NCI-H187 treated with DMSO at 0.1 percent for 48 hours (cell line): ENCODE results near the gene KIF16B.

Experiments used
- DNase-seq: peaks from one replicate; lab custom pipeline; 2025; lab: John Stamatoyannopoulos, UW

Gene KIF16B

DNA sequence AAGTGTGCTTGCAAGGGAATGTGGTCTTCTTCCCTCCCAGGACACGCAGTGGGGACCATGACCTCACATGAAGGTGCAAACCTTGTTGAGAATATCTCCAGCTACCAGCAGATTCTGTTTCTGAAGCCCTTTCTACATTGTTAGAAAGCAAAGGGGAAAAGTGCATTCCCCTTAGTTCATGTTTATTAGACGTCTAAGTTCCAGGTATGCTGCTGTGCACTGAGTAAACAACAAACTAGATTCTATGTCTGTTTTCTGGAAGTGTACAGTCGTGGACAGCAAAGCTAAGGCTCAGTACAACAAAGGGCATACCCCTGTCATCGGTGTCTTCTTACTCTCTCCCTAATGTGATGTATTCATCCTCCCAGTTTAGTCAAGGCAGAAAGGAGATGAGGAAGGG, 178.5 kb downstream of the KIF16B start:
- no peak for DNase-seq

DNA sequence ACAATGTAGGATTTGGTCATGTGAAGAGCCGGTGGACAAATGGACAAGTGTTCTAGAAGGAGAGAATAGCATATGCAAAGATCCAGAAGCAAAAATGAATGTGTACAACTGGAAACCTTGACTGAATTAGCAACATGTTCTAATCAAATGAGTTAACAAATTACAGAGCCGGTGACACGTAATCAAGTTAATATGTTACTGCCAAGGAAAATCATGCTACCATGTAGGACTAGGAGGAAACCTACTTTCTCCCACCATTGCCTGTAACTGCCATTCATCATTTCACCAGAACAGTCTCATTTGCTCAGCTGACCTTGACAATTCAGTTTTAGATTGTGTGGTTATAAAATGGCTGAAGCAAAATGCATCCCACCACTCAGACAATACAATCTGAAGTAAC, 179.4 kb downstream of the KIF16B start:
- no peak for DNase-seq

DNA sequence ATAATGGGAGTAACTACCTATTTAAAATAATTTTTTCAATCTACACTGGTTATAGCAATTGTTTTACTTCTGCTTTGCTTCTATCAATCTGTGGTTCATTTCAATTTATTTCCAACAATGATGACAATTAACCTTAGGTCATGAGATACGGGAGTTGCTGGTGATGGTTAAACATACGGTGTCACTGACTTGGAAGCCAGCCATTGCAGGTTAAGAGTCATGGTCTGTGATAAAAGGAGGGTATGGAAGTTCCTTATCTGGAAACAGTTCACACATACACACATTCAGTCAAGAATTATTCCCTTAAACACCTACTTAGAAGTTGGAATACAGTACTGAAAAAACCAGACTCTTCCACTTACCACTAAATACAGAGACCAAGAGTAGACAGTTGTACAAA, 180.0 kb downstream of the KIF16B start:
- DNase-seq, result no peak

DNA sequence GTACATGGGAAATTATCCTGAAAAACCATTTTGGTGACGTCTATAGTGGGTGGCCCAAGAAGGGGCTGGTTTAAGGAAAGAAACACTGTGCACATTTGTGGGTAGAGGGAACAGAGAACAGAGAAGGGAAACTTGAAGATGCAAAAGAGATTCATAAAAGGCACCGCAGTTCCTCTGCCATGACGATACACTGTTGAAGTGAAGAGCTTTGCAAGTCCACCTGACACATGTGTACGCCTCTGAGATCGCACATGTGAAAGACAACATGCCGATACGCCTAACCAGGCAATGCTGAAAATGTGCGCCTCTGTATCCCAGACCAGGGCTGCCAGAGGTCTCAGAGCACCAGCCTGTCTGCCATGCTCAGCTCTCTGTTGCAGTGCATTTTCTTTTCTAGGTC, 180.9 kb downstream of the KIF16B start:
- DNase-seq, result no peak

DNA sequence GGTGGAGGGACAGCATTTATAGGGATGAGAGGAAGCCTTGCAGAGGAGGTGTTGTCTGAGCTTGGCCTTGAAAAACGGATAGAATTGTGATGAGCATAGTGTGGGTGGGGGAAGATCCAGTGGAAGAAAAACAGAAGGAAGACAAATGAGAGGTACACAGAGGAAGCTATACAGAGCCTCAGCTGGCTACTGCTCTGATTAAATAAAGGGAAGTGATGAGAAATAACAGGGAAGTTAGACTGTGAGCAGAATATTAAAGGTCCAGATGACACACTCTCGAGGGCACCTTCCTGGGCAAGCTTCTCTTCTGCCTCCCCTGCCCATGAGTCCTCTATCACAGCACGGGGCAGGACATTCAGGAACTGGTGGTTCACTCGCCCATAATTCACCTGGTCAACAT, 182.3 kb downstream of the KIF16B start:
- DNase-seq, result no peak

DNA sequence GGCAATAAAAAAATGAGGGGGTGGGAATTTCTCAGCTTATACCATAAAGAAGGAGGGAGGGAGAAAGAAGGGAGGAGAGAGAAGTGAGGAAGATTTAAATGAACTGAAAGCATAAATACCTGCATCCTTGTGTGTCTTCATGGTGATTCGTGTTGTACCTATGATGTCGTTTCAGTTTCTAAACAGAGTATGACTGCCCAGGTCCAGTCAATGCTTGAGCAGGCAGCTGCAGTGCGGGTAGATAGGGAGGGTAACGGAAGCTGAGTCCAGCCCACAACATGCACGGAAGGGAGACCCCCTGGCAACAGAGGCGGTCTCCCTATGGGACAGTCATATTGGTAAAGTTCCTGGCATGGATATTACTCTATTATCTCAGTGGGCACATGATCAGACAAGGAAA, 184.5 kb downstream of the KIF16B start:
- DNase-seq, result no peak

DNA sequence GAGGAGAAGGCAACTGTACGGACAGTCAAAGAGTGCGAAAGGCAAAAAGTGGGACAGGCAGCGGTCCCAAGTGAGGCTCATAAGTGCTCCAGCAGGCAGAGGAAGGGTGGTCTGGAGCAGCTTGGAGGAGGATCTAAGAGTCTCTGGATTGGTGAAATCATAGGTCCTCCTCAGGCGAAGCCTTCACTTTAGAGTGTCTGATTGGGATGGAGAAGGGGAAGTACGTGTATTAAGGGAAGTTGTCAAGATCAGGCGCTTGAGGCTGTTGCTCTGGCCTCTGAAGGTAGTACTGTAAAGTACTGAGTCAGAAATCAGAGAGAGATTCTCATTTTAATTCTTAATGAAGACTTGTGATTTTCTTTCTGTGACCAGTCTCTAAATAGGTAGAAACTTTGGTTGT, 185.6 kb downstream of the KIF16B start:
- no peak for DNase-seq

DNA sequence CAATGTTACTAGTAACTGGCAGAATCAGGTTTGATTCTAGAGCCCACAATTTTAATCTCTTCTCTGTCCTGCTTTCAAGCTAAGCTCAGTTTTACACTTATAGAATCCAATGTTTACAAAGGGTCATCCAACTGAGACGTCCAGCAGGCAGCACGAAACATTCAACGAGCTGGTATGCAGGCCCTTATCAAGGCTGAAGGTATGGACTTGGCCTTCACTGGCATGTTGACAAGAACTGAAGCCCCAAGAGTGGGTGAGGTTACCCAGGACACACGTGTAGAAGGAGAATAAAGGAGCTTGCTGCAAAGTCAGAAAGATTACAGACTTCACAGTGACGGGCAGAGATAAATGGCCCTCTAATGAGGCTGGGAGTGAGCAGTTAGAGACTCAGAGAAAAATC, 187.4 kb downstream of the KIF16B start:
- no peak for DNase-seq

DNA sequence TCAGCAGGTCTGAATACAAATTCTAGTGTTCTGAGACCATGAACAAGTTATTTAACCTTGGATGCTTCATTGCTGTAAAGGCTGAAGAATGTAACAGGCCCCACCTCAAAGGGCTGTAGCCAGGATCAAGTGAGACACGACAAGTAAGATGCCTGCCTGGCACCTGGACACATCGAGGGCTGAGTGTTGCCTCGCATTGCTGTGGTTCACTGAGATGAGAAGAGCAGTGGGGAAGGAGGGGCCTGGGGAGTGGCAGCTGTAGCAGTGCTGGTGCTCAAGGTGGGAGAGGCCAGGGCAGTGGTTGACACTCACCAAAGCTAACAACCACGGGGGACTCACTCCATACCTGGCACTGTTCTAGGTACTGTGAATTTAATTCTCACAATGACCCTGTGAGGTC, 187.8 kb downstream of the KIF16B start:
- no peak for DNase-seq

DNA sequence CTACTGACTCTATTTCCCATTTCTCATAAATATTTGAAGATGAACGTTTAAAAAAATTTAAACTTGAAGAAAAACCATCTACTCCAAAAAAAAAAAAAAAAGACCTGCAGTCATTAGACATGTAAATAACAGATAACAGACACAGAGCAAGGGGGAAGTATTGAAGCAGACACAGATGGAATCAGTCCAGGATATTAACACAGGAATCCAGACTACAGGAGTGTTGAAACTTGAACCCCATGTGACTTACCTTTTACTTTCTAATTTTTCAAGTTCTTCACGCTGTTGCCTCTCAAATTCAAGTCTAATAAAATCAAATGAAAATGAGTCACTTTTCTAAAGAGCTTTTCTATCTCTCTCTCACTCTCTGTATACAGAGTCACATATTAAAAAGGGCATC, 191.8 kb downstream of the KIF16B start:
- DNase-seq, result no peak

DNA sequence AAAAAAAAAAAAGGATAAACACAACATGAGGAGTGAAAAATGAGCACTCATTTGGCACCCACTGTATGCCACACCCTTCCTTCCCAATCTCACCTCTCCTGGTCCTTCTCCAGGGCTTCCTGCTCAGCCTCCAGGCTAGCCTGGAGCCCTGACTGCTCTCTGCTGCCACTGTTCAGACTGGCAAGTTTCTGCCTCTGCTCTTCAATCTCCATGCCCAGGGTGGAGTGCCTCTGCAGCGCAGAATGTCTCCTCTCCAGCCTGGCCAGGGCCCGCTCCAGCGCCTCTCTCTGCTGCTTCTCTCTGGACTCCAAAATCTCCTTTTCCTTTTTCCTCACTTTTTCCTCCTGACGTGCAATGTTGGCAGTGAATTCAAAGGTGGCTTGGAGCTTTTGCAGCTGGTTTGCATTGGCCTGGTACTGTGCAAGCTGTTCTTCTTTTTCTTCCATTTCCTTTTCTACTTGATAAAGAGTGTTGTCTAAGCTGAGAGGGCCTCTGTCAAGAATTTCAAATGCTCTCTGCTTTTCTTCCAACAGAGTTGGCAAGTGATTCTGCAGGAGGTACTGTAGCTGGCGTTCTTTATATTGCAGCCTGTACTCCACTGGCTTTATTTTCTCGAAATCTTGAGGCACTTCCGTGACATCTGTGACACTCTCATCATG, 194.4 kb downstream of the KIF16B start:
- no peak for DNase-seq

DNA sequence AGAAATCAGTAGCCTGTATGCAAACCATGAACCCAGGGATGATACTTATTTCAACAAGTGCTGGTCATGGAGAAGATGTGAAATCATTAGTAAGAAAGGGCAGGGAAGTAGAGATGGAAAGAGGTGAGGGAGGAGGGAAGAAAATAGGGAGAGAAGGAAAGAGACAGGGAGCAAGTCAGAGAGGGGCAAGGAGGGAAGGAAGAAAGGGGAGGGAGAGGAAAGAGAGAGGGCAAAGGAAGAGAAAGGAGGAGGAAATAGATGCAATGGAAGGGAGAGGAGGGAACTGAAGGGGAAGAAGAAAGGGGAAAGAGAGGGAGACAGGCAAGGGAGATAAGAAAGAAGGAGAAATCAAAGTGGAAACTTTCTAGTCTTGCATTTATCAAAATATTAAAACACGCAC, 195.1 kb downstream of the KIF16B start:
- DNase-seq, result no peak

DNA sequence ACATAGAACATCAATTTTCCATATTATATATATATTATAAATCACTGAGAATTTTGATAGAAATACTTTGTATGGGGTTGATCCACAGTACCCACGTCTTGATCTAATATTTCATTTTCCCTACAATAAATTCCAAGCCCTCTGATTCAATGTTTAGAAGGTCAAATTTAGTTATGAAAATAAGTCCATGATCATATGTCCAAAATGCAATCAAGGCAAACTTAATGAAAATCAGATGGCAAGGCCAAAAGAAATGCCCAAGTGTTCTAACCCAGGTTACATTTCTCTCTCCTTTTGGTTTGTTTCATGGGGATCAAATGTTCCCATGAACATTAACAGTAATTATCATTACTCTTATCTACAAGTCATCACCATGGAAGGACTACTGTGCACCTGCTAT, 203.8 kb downstream of the KIF16B start:
- DNase-seq, result no peak

DNA sequence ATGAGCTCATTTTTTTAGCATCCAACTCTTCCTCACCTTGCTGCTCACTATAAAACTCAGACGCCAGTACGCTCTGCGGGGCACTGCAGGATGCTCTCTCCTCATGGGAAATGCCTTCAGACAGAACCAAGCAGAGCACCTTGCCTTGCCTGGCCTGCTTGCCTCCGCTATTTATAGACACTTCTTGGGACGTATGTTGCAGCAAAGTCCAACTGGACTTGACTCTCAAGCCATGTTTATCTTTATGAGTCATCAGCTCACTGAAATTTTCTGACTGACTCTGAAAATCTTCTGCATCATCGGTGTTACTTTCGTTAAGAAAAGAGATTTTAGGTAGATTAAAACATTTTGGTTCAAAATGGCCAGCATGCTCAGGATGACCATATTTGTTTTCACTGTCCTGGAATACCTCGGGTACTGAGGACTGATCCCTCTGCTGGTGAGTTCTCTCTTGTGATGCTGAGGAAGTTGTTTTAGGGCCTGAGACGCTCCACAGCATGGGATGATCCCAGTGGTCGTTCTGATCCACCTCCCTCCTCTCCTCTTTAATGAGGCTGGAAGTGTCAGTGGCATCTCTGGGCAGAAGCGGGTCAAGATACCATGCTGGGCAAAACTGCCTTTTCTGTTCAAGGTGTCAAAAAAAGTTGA, 204.5 kb downstream of the KIF16B start:
- no peak for DNase-seq

DNA sequence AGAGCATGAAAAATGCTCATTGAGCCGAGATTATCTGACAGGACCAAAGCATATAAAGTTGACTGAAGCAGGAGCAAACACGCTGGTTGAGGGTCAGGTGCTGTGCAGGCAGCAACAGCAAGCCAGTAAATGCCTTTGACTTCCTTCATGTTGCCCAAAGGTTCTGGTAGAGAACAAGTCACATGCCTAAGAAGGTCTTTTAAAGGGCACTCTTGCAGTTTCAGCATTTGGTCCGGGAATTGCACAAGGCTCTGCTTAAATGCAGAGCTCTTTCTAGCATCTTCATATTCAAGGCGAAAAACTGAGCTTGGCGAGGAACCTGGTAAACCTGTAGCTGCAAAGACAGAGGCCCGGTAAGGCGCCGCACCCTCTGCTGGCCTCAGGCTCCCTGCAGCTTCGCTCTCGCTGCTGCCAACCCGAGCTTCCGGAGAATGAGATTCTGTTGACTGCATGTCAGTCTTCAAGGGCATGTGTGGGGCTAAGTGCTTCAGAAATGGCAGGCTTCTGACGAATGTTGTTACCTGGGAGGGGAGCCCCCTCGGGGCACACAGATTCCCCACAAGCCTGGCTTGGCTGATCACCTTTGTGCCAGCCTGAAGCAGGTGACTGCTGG, 205.2 kb downstream of the KIF16B start:
- DNase-seq, result no peak

DNA sequence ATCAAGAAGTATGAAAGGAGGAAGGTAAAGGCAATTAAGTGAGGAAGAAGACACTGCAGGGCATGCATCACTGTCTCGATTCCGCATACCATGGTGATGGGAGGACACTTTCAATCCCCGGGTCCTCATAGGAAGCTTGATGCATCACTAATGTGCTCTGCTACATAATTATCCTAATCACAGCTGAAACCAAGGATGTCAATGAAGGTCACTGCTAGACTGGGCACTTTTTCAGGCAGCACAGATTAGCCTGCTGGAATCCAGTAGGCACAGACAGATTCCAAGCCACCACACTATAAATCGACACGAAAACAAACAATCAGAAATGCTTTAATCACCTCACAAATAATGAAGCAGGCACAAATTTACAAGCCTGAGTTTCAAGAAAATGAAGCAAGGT, 206.7 kb downstream of the KIF16B start:
- no peak for DNase-seq

DNA sequence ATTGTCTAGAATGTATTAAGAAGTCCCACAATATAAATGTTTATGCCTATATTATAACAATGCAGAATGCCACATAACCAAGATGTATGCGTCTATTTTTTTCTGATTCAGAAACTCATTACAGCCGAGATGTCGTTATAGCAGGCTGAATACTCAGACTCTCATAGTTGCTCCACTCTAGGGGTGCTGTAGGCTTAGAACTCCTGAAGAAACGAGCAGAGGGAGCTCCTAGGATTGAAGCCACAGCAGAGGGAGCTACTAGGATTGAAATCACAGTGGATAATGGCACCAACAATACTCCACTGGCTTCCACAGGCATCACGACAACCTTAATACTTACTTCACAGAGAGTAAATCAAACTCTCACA, 208.9 kb downstream of the KIF16B start:
- DNase-seq, result no peak

DNA sequence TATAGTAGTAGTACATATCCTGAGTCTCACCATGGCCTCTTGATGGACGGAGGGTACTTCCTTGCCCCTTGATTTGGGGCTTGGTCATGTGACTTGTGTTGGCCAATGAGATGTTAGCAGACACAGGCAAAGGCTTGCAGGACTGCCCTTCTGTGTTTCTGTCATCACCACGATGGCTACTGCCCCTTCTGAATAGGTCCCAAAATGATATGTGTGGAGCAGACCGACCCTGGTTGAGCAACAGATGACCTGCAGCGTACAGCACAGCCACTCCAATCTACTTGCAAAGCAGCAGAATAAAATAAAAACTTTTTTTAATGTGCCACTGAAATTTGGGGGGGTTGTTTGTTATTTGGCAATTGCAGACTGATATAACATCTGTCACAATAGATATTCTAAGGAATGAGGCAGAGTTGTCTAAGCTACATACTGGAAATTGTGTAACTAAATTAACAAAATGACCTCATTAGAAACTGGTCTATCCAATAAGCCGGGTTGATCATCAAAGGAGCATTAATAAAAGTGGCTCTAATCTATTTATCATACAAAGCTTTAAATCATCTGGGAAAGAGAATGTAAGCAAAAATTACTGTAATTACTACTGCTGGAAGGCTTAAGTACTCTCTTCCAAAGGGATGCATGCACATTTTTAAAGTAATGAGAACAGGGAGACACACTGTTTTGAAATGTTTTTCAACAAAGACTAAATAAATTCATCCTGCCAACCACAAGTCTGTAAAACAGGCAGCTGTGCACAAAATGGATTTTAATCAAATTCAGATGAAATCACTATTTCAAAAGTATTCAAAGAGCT, 209.5 kb downstream of the KIF16B start:
- no peak for DNase-seq

DNA sequence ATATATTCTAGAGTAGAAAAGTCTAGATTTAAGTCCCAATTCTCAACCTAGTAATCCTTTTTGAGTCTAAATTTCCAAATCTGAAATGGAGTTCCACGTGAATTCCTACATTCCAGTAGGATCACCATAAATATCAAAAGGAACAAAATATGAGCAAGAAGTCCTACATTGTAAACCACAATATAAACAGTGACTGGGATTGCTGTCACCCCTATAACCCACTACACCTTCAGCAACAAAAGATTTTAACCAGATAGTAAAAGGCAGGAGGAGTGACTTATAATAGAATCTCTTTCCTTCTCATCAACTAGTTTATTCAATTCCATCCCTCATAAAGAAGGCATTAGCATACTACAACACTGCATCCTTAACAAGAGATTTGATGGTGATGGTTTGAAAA, 210.6 kb downstream of the KIF16B start:
- DNase-seq, result no peak

DNA sequence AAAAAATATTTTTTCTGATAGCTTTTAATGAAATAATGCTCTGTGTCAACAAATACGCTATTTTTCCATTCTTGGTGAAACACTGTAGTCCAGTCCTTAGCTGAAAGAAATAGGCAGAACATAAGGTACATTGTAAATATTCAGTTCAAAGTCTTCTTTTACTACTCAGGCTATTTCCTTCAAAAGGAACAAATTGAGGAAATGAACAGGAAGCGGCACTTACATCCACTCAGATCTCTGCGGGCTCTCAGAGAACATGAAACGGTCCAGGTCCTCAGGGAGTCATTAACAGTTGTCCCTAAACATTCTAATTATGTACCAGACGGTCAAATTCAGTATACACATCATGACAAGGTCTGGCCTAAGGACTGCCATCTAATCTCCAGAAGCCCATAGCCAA, 212.6 kb downstream of the KIF16B start:
- DNase-seq, result no peak

DNA sequence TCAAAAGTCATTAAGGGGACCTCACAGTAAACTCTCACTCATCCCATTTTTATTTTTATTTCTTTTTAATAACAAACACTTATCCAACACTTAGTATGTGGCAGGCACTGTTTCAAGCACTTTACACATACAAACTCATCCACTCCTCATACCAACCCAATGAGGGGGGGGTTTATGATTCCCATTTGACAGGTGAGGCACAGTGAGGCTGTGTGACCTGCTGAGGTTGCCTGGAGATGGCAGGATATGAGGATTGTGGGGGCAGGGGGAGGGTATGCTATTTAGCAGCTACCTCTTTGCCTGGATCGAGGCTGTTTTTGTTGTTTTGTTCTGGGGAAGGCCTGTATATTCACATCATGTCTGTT, 219.8 kb downstream of the KIF16B start:
- DNase-seq, result no peak

DNA sequence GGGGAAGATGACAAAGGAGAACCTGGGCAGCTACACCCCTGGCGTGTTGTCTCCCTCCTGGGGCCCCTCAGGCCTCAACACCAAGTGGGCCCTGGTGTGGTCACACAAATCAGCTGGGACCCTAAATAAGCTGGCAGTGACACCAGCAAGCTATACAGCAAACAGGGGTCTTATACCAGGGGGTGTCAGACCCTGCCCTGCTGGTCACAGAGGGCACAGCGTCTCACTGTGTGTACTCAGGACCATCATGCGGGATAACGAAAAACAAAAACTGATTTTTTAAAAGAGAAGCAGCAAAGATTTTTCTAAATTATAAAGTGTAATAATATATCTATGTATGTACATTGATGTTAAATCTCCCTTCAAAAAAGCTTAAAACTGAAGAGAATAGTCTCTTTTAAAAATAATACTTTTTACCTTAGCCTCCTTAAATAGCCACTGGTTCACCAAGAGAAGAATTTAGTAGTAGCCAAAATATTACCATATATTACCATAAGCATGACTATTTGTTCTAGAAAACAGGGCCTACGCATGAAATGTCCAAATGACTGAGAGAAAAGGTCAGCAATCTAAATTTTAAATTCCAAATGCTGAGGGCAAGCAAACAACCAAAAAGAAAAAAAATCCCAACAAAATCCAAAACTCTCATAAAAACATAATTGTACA, 220.4 kb downstream of the KIF16B start:
- no peak for DNase-seq

DNA sequence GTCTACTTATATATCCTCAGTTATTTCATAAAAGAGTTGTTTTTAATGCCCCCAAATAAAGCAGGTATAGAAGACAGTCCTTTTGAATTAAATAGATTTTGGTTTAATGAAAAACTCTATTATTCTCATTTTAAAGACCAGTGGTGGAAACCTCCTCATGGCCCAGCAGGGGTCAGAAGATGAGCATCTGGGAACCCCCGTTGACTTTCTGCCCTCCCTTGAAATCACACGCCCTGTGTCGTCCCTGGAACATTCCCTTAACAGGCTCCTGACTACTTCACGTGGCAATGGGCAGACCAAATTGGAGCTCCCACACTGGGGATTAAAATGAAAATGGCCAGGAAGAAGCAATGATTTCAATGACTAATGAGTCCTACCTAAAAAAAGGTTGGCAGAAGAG, 220.9 kb downstream of the KIF16B start:
- DNase-seq, result no peak
